GM21619 (cell line): ENCODE measurements around the gene PALS1.
A peak's percentile ranks its signal among the peaks of the same experiment; 100 is the strongest.

Source experiments
- ATAC-seq: cut with Tn5 transposase; IDR thresholded peaks from one replicate; pipeline ENCODE4 v1.9.1; 2021; ENCODE audit not compliant: unreplicated experiment

PALS1 gene

DNA sequence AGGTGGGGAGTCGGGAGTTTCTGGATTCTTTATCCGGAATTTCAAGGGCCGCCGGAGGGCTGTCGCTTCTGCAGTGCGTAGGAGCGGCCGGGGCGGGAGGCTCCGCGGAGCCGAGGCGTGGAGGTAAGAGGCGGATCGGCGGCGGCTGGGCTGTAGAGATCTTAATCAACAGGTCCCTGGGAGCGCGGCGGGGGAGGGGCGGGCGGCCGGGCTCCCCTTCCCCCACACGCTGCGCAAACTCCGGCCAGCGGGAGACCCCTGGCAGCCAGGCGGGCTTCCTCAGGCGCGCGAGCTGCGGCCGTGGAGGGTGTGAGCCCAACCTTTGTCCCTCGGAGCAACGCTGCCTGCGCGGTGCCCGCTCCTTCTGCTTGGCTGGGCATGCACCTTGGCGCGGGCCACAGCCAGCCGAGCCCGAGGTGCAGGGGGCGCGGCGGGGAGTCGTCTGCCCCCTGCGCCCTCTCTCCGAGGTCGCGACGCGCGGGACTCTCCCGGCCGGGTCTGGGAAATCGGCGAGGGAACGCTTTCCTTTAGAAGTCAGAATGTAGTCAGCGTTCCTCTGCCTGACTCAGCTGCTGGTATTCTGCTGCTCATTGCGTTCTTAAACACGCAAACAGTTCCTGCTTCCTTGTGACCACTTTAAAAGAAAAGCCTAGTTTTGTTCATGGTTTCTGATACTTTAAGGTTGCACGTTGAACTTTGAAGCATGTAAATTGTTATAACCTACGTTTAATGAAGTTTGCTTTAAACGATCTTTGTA lies at the start of gene PALS1:
PALS1 (plus strand) TSS at position 25 of the 757 bp plus-strand sequence. CDS start 37,736 bp downstream, outside the sequence.
- peak; percentile 32 for ATAC-seq

- ATAC-seq: no peak
These were observed 49.4 kb upstream of the PALS1 start for GRCh38 chr14:67191768-67192290.

DNA sequence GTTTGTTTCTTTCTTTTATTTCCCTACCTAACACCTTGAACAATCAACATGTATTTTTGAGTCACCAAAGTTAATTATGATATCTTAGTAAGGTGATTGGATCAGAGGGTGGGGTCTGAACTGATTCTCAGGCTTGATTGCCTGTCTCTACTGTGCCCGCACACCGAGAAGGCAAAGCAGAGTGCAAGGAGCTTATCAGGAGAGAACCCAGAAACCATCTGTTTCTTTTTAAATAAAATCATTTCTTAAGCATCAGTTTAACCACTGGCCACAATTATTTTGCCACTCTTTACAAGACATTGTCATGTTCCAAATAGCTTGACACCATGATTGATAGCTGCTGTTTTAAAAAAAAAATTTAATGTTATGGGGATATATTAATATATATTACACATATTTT lies 48.9 kb upstream of the PALS1 start:
- no peak for ATAC-seq

DNA sequence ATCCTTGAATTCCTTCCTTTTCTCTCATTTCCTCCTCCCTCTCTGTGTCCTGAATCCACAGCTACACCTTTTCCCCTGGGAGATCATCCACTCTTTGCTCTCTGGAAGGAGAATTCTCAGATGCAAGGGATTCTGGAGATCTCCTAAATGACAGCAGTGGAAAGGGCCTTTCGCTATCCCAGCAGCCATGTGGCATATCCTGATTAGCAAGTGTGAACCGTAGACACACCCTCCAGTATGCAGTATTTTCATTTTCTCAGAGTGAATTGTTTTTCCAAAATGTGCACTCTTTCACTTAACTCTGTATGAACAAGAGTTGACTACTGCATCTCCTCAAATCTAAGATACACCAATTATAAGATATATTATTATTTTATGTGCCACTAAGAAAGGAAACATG lies 46.0 kb upstream of the PALS1 start:
- ATAC-seq: no peak

DNA sequence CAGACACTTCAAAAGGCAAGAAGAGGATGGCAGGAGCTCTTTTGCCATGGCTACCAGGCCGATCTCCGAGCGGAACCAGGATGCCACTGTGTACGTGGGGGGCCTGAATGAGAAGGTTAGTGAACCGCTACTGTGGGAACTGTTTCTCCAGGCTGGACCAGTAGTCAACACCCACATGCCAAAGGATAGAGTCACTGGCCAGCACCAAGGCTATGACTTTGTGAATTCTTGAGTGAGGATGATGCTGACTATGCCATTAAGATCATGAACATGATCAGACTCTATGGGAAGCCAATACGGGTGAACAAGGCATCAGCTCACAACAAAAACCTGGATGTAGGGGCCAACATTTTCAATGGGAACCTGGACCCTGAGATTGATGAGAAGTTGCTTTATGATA lies 42.2 kb upstream of the PALS1 start:
- no peak for ATAC-seq

GRCh38 chr14:67207810-67208209 lies 33.4 kb upstream of the PALS1 start:
- ATAC-seq: no peak

- no peak for ATAC-seq
These were observed 23.1 kb upstream of the PALS1 start for GRCh38 chr14:67218126-67218525.

DNA sequence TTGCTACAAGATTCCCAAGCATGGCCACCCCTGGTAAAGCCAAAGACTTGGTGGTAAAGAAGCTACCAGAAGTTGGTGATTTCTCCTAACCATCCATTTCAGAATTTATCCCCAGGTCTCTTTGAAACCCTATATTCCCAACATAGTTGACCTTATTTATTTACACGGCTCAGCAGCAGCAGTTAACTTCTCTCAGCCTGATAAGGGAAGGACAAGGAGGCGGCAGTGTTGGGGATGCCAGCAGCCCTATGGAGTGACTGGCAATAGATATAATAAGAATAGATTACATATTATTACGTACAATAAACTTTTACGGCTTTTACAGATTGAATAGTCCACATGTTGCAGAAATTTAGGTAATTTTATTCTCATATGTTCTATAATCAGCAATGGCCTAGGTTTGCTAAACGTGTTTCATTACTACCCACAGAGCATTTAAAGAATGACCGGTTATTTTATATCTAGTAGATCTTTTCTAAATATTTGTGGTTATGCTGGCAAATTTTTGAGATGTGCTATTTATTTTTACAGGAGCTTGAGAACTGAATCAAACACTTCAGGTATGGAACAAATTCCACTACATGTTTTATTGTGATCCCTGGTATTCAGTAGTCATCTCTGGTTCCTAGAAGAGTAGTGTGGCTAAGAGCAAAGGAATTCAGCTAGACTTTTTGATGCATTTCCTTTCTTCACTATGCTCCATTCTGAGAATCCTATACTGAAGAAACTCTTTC lies 19.8 kb upstream of the PALS1 start:
- ATAC-seq: no peak

DNA sequence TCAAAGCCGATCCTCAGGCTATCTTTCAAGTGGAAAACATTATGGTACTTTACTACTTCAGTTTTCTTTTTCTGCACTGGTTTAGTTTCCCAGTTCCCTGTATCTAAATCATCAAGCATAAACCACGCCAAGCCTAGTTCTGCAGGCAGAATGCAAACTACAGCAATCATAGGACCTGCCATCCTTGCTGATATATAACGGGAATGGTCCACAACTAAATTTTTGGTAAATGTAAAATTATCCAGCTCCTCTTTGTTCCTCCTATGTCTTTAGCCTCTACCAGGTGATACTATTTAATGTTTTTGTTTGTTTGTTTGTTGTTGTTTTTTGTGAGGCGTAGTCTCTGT lies 19.3 kb upstream of the PALS1 start:
- ATAC-seq: no peak

- no peak for ATAC-seq
These were observed 15.7 kb upstream of the PALS1 start for GRCh38 chr14:67225523-67225922.

GRCh38 chr14:67228325-67228984 lies 12.8 kb upstream of the PALS1 start:
- ATAC-seq: no peak

- no peak for ATAC-seq
These were observed 9.2 kb upstream of the PALS1 start for GRCh38 chr14:67232066-67232465.

DNA sequence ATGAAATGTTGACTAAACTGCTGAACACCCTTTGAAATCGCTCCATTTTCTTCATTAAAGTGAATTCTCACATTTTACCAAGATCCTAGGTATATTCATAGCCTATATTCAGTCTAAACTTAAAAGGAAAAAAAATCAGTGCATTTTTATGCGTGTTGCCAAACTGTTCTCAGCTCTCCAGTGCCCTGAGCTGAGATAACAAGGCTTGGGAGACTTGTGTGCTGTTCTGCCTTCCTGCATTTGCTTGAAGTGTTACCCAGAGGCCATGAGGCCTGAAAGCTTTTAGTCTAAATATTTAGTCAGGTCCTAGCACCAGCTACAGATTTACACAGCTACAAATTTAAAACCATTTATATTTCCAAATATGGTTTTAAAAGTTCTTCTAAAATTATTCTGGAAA lies 8.6 kb upstream of the PALS1 start:
- ATAC-seq: no peak

- ATAC-seq: no peak
These were observed 3.6 kb upstream of the PALS1 start for GRCh38 chr14:67237591-67237990.

- ATAC-seq: no peak
These were observed 1.7 kb upstream of the PALS1 start for GRCh38 chr14:67239582-67239981.

DNA sequence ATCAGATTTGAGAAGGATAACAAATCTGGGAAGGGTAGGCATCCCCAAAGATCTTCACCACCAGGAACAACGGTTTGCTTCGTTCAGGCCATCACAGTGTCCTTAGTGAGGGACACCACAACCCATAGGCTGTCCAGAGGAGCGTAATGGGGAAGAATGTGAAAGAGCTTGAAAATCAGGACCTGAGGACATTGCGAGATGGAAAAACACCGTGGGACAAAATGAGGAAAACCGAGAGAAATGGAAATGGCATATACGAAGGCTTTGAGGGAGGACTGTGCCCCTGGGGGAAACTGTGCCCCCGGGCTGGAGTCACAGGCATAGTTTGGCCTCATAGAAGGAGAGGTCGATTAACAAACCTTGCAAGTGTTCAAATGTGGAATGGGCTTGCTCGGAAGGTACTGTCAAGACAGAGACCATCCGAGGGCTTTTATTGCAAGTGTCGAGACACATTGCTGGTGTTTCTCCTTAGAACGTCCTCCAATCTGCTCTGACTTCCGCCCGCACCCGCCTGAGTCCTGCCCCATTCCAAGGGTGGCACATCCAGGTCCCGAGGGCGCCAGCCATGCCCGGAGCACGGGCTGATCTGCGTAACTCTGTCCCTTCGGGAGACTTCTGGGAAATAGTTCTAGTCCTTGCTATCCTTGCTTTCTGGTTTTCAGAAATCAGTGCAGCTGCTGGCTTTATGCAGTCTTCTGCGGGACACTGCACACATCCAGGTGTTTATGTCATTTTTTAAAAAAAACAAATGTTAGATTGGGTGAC lies 885 bp upstream of the PALS1 start:
- ATAC-seq: no peak

DNA sequence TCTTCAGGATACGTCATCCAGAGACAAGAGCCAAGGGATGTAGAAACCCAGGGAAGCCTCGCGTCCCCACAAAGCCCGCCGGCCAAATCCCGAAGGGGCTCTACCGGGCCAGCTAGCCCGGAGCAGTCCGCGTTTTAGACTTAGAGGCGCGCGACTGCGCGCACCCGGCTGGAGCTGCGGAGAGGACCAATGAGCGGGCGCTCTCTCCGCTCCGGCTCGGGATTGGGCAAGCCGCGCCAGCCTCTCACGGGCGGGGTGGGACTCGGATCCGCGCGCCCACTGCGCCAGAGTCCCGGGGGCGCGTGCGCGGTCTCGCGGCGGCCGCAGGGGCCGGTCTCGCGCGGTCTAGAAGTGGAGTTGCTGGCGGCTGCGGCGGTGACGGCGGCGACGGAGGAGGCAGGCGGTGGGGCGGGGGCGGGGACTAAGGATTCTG lies 241 bp upstream of the PALS1 start:
- peak; percentile 84 for ATAC-seq

GRCh38 chr14:67242168-67242420 lies 859 bp downstream of the PALS1 start:
- ATAC-seq: no peak

DNA sequence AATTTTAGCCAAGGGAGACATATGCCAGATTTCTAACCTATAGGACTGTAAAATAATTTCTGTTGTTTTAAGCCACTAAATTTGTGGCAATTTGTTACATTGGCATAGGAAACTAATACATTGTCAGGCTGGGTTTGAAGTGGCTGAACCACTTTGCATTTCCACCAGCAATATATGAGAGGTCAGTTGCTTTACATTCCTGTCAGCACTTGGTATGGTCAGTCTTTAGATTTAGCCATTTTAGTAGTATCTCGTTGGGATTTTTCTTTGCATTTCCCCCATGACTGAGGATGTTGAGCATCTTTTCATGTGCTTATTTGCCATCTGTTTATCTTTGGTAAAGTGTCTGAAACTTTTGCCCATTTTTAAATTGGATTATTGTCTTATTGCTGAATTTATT lies 3.9 kb downstream of the PALS1 start:
- ATAC-seq: no peak

DNA sequence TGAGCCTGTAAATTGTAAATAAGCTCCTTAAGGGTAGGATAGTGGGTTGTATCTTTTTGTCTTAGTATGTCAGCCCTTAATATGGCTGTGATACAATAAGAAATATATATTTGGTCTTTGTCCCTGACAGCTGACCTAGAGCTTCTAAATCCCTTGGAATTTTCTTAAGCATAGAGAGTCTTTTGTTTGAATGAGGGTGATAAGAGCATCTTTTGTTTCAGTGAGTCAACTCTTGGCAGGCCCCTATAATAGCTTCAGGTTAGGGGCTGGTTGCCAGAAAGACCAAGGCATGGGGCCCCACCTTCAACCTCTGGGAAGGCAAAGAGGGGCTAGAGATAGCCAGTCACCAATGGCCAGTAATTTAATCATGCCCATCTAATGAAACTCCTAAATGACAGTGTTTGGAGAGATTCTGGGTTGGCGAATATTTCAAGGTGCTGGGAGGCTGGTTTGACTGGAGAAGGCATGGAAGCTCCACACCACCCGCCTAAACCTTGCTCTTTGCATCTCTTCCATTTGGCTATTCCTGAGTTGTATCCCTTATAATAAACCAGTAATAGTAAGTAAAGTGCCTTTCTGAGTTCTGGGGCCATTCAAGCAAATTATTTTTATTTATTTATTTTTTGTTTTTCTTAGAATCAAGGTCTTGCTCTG lies 10.5 kb downstream of the PALS1 start:
- ATAC-seq: no peak

GRCh38 chr14:67253076-67253635 lies 11.9 kb downstream of the PALS1 start:
- ATAC-seq: no peak
